GM18499 (cell line): ENCODE data around the gene DRC7.
"Not testable (repeated sequence)": the region's sequence is repeated elsewhere in the genome, so short reads cannot be mapped to it uniquely, and the experiment has no call there.

Experiments
- ATAC-seq: cut with Tn5 transposase; IDR thresholded peaks from one replicate; pipeline ENCODE4 v1.9.1; 2021; ENCODE audit warnings: moderate number of reproducible peaks; ENCODE audit not compliant: insufficient read depth, unreplicated experiment

DRC7 gene

GRCh38 chr16:57774705-57775285, 80.2 kb downstream of the DRC7 start:
- ATAC-seq, result no peak

- no peak for ATAC-seq
These were observed 81.3 kb downstream of the DRC7 start for GRCh38 chr16:57775661-57776469.

GRCh38 chr16:57778658-57779057, 84.1 kb downstream of the DRC7 start:
- no peak for ATAC-seq

GRCh38 chr16:57779836-57780235, 85.2 kb downstream of the DRC7 start:
- ATAC-seq, result not testable (repeated sequence)

- no peak for ATAC-seq
These were observed 86.7 kb downstream of the DRC7 start for GRCh38 chr16:57781349-57781740.
